Type B pancreatic cell (in vitro differentiated cells): ENCODE measurements around the gene TRIM77. TPM values are rescaled to one million over a fixed set of nuclear protein-coding genes. Genes with fewer than 3 reads are reported as not detected.
A peak's percentile ranks its signal among the peaks of the same experiment; 100 is the strongest.
"Not testable (repeated sequence)": the region's sequence is repeated elsewhere in the genome, so short reads cannot be mapped to it uniquely, and the experiment has no call there.

Experiments used
- DNase-seq: peaks from one replicate; pipeline ENCODE4 v3.0.0; 2021; ENCODE audit warnings: mixed read lengths; ENCODE audit not compliant: unreplicated experiment; ENCODE audit errors: extremely low spot score
- H3K27ac Mint-ChIP-seq: 2 replicates; pipeline ENCODE4 v1.8.0; 2021; ENCODE audit warnings: mild to moderate bottlenecking, mixed read lengths
- H3K27me3 Mint-ChIP-seq: 2 replicates; pipeline ENCODE4 v1.8.0; 2021; ENCODE audit warnings: mixed read lengths
- H3K36me3 Mint-ChIP-seq: 2 replicates; pipeline ENCODE4 v1.8.0; 2021; ENCODE audit warnings: mixed read lengths
- H3K4me1 Mint-ChIP-seq: one replicate; pipeline ENCODE4 v1.8.0; 2021; ENCODE audit warnings: mixed read lengths; ENCODE audit not compliant: unreplicated experiment
- H3K4me3 Mint-ChIP-seq: 2 replicates; pipeline ENCODE4 v1.8.0; 2021; ENCODE audit warnings: mild to moderate bottlenecking, mixed read lengths
- H3K9me3 Mint-ChIP-seq: 2 replicates; pipeline ENCODE4 v1.8.0; 2021; ENCODE audit warnings: mixed read lengths
- CTCF ChIP-seq: fragments of 200-600 bp; sonication (generic); conservative IDR thresholded peaks from 2 replicates; pipeline ENCODE4 v1.5.0; 2021; ENCODE audit warnings: antibody characterized with exemption, mild to moderate bottlenecking
- total RNA-seq: library from RNA; stranded (reverse); gene quantifications from 2 replicates; pipeline ENCODE4 v1.2.1, GENCODE V29; 2021; ENCODE audit warnings: low replicate concordance

The TRIM77 gene
- total RNA-seq, 1 donor from 2014 or later = not detected

GRCh38 chr11:89736566-89736965, 26.5 kb downstream of the TRIM77 start:
- H3K27ac Mint-ChIP-seq = peak overlapping the region; percentile 11
- H3K27me3 Mint-ChIP-seq = no peaks in the 10 kb centered on the region
- no peaks in the 10 kb centered on the region for H3K4me1 Mint-ChIP-seq
- no peak overlapping the region for H3K4me3 Mint-ChIP-seq
- no peak for TF ChIP-seq CTCF
- H3K9me3 Mint-ChIP-seq = no peaks in the 10 kb centered on the region
- no peaks in the 10 kb centered on the region for H3K36me3 Mint-ChIP-seq
- no peak for DNase-seq

- no peaks in the 10 kb centered on the region for H3K36me3 Mint-ChIP-seq
- H3K4me3 Mint-ChIP-seq = no peak overlapping the region
- H3K27ac Mint-ChIP-seq = peak overlapping the region; percentile 11
- no peaks in the 10 kb centered on the region for H3K9me3 Mint-ChIP-seq
- H3K4me1 Mint-ChIP-seq = no peaks in the 10 kb centered on the region
- no peak for TF ChIP-seq CTCF
- no peak for DNase-seq
- H3K27me3 Mint-ChIP-seq = no peaks in the 10 kb centered on the region
Observed at GRCh38 chr11:89737116-89737515, 27.0 kb downstream of the TRIM77 start.

GRCh38 chr11:89741406-89741805, 31.3 kb downstream of the TRIM77 start:
- H3K36me3 Mint-ChIP-seq, H3K4me1 Mint-ChIP-seq, H3K27me3 Mint-ChIP-seq, H3K9me3 Mint-ChIP-seq, DNase-seq, H3K4me3 Mint-ChIP-seq, H3K27ac Mint-ChIP-seq: not testable (repeated sequence)

DNA sequence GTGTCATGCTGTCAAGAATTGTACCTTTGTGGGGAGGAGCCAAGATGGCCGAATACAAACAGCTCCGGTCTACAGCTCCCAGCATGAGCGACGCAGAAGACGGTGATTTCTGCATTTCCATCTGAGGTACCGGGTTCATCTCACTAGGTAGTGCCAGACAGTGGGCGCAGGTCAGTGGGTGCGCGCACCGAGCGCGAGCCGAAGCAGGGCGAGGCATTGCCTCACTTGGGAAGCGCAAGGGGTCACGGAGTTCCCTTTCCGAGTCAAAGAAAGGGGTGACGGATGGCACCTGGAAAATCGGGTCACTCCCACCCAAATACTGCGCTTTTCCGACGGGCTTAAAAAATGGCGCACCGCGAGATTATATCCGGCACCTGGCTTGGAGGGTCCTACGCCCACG, 34.1 kb downstream of the TRIM77 start:
- not testable (repeated sequence) for H3K4me1 Mint-ChIP-seq

DNA sequence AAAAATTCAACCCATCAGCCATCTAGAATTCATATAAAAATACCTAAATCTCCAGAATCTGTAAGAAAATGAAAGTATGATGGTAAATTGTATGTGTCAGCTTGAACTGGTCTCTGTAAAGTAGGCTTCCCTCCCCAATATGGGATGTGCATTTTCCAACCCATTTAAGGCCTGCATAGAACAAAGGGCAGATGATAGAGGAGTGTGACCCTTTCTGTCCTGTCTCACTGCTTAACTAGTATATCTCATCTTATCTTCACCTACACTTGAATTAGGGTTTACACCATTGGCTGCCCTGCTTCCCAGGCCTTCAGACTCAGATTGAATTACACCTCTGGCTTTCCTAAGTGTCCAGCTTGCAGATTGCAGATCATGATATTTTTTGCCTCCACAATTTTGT, 40.7 kb downstream of the TRIM77 start:
- H3K27ac Mint-ChIP-seq, H3K9me3 Mint-ChIP-seq, H3K27me3 Mint-ChIP-seq, DNase-seq, H3K4me1 Mint-ChIP-seq, H3K36me3 Mint-ChIP-seq, H3K4me3 Mint-ChIP-seq: not testable (repeated sequence)

More for the DNA sequence above, 34.1 kb downstream of the TRIM77 start:
- DNase-seq, H3K27ac Mint-ChIP-seq, H3K4me3 Mint-ChIP-seq, H3K36me3 Mint-ChIP-seq, H3K27me3 Mint-ChIP-seq, H3K9me3 Mint-ChIP-seq: not testable (repeated sequence)

Other genes with a start within 250 kb of the TRIM77 start
- 3.4 and 3.7 TPM in 2 replicates for gene NOX4, start 218.9 kb upstream of the TRIM77 start, total RNA-seq
- not detected in 2 replicates for gene TRIM49, start 98.3 kb downstream of the TRIM77 start, total RNA-seq
- gene TRIM64B, start 168.2 kb downstream of the TRIM77 start, total RNA-seq = not detected in 2 replicates
- gene TRIM49D1, start 211.9 kb downstream of the TRIM77 start, total RNA-seq = not detected in 2 replicates
- gene TRIM49D2, start 213.8 kb downstream of the TRIM77 start, total RNA-seq = not detected in 2 replicates